Keratinocyte (primary cell): ENCODE measurements around the gene NTSR2. TPM values are rescaled to one million over a fixed set of nuclear protein-coding genes. Genes with fewer than 3 reads are reported as not detected.

Experiments
- DNase-seq: peaks from one replicate; pipeline ENCODE4 v3.0.0-alpha.2; 2011; ENCODE audit warnings: low read depth, missing footprints, low spot score
- FAIRE-seq: peaks from 2 replicates; lab custom pipeline; 2011; peaks lifted over from hg19 to GRCh38; lab: Jason Lieb, UNC
- H2AFZ ChIP-seq: 2 replicates; pipeline ENCODE4 v1.6.0; 2012; ENCODE audit warnings: low read length, control low read depth, inconsistent platforms; ENCODE audit not compliant: control insufficient read depth
- H3K27ac ChIP-seq: 2 replicates; pipeline ENCODE4 v1.5.1; 2011; ENCODE audit warnings: low read length; ENCODE audit not compliant: control insufficient read depth, insufficient read depth
- H3K27me3 ChIP-seq: 3 replicates; pipeline ENCODE4 v1.6.0; 2011; ENCODE audit warnings: low read length; ENCODE audit not compliant: control insufficient read depth, insufficient read depth; ENCODE audit errors: extremely low read depth
- H3K36me3 ChIP-seq, 2 experiments: 2 replicates in 1 of 2; 3 replicates in 1 of 2; pipeline ENCODE4 v1.5.1; 2011; ENCODE audit warnings: low read length in 2 of 2, mild to moderate bottlenecking in 1 of 2; ENCODE audit not compliant: control insufficient read depth in 2 of 2, insufficient read depth in 2 of 2; ENCODE audit errors: extremely low read depth in 1 of 2
- H3K4me1 ChIP-seq: 3 replicates; pipeline ENCODE4 v1.5.1; 2011; ENCODE audit warnings: low read length; ENCODE audit not compliant: control insufficient read depth, insufficient read depth; ENCODE audit errors: extremely low read depth
- H3K4me2 ChIP-seq: 3 replicates; pipeline ENCODE4 v1.6.0; 2011; ENCODE audit warnings: low read depth, low read length; ENCODE audit not compliant: control insufficient read depth, insufficient read depth; ENCODE audit errors: extremely low read depth
- H3K4me3 ChIP-seq, 3 experiments: fragments of 200-600 bp in 1 of 3; sonication (generic) in 1 of 3; 2 replicates in 2 of 3; 3 replicates in 1 of 3; pipeline ENCODE4 v1.5.1; 2011 to 2016; ENCODE audit warnings: low read length in 3 of 3, mild to moderate bottlenecking in 3 of 3, control low read depth in 2 of 3, inconsistent platforms in 1 of 3, low read depth in 1 of 3, mixed read lengths in 1 of 3, mixed run types in 1 of 3, moderate library complexity in 1 of 3; ENCODE audit not compliant: control insufficient read depth in 2 of 3, insufficient read depth in 2 of 3; ENCODE audit errors: extremely low read depth in 1 of 3
- H3K79me2 ChIP-seq: 2 replicates; pipeline ENCODE4 v1.6.0; 2012; ENCODE audit warnings: low read length; ENCODE audit not compliant: control insufficient read depth, insufficient read depth
- H3K9ac ChIP-seq: 3 replicates; pipeline ENCODE4 v1.6.0; 2011; ENCODE audit warnings: low read length; ENCODE audit not compliant: control insufficient read depth, insufficient read depth; ENCODE audit errors: extremely low read depth
- H3K9me1 ChIP-seq: 3 replicates; pipeline ENCODE4 v1.6.0; 2011; ENCODE audit warnings: low read length; ENCODE audit not compliant: control insufficient read depth, insufficient read depth; ENCODE audit errors: extremely low read depth
- H3K9me3 ChIP-seq: 2 replicates; pipeline ENCODE4 v1.5.1; 2012; ENCODE audit warnings: low read depth, low read length; ENCODE audit not compliant: control insufficient read depth
- H4K20me1 ChIP-seq: 3 replicates; pipeline ENCODE4 v1.6.0; 2011; ENCODE audit warnings: low read length; ENCODE audit not compliant: control insufficient read depth, insufficient read depth; ENCODE audit errors: extremely low read depth
- EZH2 ChIP-seq: IDR thresholded peaks from one replicate; pipeline ENCODE4 v1.6.1; 2012; ENCODE audit warnings: inconsistent platforms, mild to moderate bottlenecking, low read length, moderate library complexity
- dilution Hi-C: fragments of 300-500 bp; cut with MboI; formaldehyde crosslinking; loops from one replicate; pipeline ENCODE4 v1.7.0; 2020; ENCODE audit warnings: low sequenced_read_pairs; ENCODE audit not compliant: extremely low pct_ligation_motif_present
- polyA plus RNA-seq, 5 experiments: library from polyadenylated mRNA; depleted of rRNA in 3 of 5; stranded (reverse) in 3 of 5; stranded (forward) in 1 of 5; unstranded in 1 of 5; fragments of >200 nt; gene quantifications; 1 replicate in 1 of 5; 2 replicates in 3 of 5; 3 replicates in 1 of 5; pipeline versions ENCODE4 v1.2.1 to v1.2.3, GENCODE V29; 2011 to 2012; ENCODE audit warnings: missing spikeins in 2 of 5, low read depth in 1 of 5, low replicate concordance in 1 of 5
- TF ChIP-seq, protein P1 (sequence below), 3 experiments: IDR thresholded peaks in 1 of 3; conservative IDR thresholded peaks in 1 of 3; optimal IDR thresholded peaks in 1 of 3; 2 replicates in 2 of 3; 3 replicates in 1 of 3; pipeline versions ENCODE3 to v1.5.1; 2011; ENCODE audit warnings: low read length in 3 of 3, mild to moderate bottlenecking in 3 of 3, moderate library complexity in 2 of 3, control low read depth in 1 of 3, inconsistent platforms in 1 of 3; ENCODE audit not compliant: insufficient read depth in 2 of 3; ENCODE audit errors: extremely low read depth in 1 of 3

The NTSR2 gene
- polyA plus RNA-seq, 1 donor (not counting 4 experiments of a cell fraction or from before 2014, with no cell fraction given), result not detected

DNA sequence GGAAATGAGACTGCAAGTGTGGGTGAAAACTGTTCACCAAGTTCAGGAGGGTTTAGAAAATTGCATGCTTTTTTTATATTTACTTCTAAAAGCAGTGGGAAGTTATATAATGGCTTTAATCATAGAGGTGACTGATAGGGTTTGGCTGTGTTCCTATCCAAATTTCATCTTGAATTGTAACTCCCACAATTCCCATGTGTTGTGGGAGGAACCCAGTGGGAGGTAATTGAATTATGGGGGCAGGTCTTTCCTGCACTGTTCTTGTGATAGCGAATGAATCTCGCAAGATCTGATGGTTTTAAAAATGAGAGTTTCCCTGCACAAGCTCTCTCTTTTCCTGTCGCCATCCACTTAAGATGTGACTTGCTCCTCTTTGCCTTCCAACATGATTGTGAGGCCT is 35.7 kb upstream of the NTSR2 start:
- dilution Hi-C loops, result no loop called here
- Histone ChIP-seq H3K9me3 (peaks cover 1% of the 10 kb centered on the region), H3K79me2 (no peaks in the 10 kb centered on the region), H3K9ac (no peak overlapping the region), H3K4me1 (peaks cover 19% of the 10 kb centered on the region), H2AFZ (no peak overlapping the region), H3K27ac (no peak overlapping the region), H4K20me1 (no peaks in the 10 kb centered on the region), H3K36me3 (no peaks in the 10 kb centered on the region), H3K27me3 (no peaks in the 10 kb centered on the region), H3K9me1 (no peaks in the 10 kb centered on the region), H3K4me3 (no peak overlapping the region), H3K4me2 (no peak overlapping the region)
- FAIRE-seq, result no peak
- TF ChIP-seq EZH2, result no peak
- TF ChIP-seq, protein P1, sequence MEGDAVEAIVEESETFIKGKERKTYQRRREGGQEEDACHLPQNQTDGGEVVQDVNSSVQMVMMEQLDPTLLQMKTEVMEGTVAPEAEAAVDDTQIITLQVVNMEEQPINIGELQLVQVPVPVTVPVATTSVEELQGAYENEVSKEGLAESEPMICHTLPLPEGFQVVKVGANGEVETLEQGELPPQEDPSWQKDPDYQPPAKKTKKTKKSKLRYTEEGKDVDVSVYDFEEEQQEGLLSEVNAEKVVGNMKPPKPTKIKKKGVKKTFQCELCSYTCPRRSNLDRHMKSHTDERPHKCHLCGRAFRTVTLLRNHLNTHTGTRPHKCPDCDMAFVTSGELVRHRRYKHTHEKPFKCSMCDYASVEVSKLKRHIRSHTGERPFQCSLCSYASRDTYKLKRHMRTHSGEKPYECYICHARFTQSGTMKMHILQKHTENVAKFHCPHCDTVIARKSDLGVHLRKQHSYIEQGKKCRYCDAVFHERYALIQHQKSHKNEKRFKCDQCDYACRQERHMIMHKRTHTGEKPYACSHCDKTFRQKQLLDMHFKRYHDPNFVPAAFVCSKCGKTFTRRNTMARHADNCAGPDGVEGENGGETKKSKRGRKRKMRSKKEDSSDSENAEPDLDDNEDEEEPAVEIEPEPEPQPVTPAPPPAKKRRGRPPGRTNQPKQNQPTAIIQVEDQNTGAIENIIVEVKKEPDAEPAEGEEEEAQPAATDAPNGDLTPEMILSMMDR (optimal IDR thresholded peaks at IDR 0.05 in 1 of 3, IDR thresholded peaks at IDR 0.05 in 1 of 3, conservative IDR thresholded peaks at IDR 0.05 in 1 of 3; ENCODE audit: extremely low read depth in 1 of 3, insufficient read depth in 2 of 3, low read length in 3 of 3), result no peak
- DNase-seq, result no peak

DNA sequence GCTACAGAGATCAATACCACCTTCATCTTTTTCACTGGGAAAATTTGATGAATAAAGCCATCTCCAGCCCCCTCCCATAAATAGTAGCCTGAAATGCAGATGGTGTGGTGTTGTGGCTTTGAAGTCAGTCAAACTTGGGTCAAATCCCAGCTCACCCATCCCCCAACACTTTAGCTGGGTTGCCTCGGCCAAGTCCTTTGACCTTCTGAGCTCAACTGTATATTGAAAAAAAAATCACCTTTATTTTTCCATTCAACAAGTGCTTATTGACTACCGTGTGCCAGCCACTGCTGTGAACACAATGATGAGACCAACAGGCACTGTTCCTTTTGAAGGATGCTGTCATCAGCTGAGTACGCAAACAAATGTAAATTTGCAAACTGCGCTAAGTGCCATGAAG is 35.1 kb upstream of the NTSR2 start:
- FAIRE-seq, result no peak
- Histone ChIP-seq H3K4me3 (no peak overlapping the region), H3K27me3 (no peaks in the 10 kb centered on the region)

More for the DNA sequence above, 35.1 kb upstream of the NTSR2 start:
- no peak overlapping the region for H2AFZ ChIP-seq
- no peaks in the 10 kb centered on the region for H3K36me3 ChIP-seq
- H3K9me1 ChIP-seq, result no peaks in the 10 kb centered on the region
- dilution Hi-C loops, result no loop called here
- H3K79me2 ChIP-seq, result no peaks in the 10 kb centered on the region
- TF ChIP-seq, protein P1 (optimal IDR thresholded peaks at IDR 0.05 in 1 of 3, IDR thresholded peaks at IDR 0.05 in 1 of 3, conservative IDR thresholded peaks at IDR 0.05 in 1 of 3; ENCODE audit: extremely low read depth in 1 of 3, insufficient read depth in 2 of 3, low read length in 3 of 3), result no peak
- TF ChIP-seq EZH2, result no peak
- H3K4me1 ChIP-seq, result peaks cover 13% of the 10 kb centered on the region
- no peaks in the 10 kb centered on the region for H4K20me1 ChIP-seq
- DNase-seq, result no peak
- H3K9me3 ChIP-seq, result peaks cover 1% of the 10 kb centered on the region
- no peak overlapping the region for H3K27ac ChIP-seq
- H3K9ac ChIP-seq, result no peak overlapping the region
- no peak overlapping the region for H3K4me2 ChIP-seq
